Endothelial cell of umbilical vein (primary cell): ENCODE measurements around the gene EIF2S2. TPM values are rescaled to one million over a fixed set of nuclear protein-coding genes. Genes with fewer than 3 reads are reported as not detected.
A peak's percentile ranks its signal among the peaks of the same experiment; 100 is the strongest.

Source experiments
- BruUV-seq: library from RNA; stranded (reverse); fragments of 400-500 nt; replicated peaks from 2 replicates; lab custom pipeline; 2021; lab: Mats Ljungman, UMichigan
- CTCF ChIA-PET: fragments of 300-600, 350-600 bp; sonication (Branson Sonifier 250); formaldehyde crosslinking; loops from one replicate; lab custom pipeline; 2021; ENCODE audit warnings: antibody characterized with exemption, inconsistent platforms; lab: Charles Lee
- POLR2A ChIA-PET: fragments of 300-600, 350-600 bp; sonication (Branson Sonifier 250); formaldehyde crosslinking; loops from one replicate; lab custom pipeline; 2021; ENCODE audit warnings: antibody characterized with exemption, inconsistent platforms; lab: Charles Lee
- DNase-seq: peaks from one replicate; pipeline ENCODE4 v3.0.0-alpha.2; 2011; ENCODE audit warnings: low read depth, low spot score
- FAIRE-seq: peaks from 2 replicates; lab custom pipeline; 2011; peaks lifted over from hg19 to GRCh38; lab: Jason Lieb, UNC
- H2AFZ ChIP-seq: 2 replicates; pipeline ENCODE4 v1.6.0; 2012; ENCODE audit warnings: low read depth, low read length, control low read depth, inconsistent platforms
- H3K27ac ChIP-seq: 2 replicates; pipeline ENCODE4 v1.5.1; 2011; ENCODE audit warnings: low read depth, mild to moderate bottlenecking, control low read depth, low read length, moderate library complexity; ENCODE audit not compliant: insufficient read depth
- H3K27me3 ChIP-seq, 2 experiments: 2 replicates each; pipeline versions ENCODE4 v1.6.0 to v1.6.1; 2011; ENCODE audit warnings: low read length in 2 of 2, mixed read lengths in 1 of 2; ENCODE audit not compliant: control insufficient read depth in 2 of 2, insufficient read depth in 2 of 2
- H3K36me3 ChIP-seq, 2 experiments: 2 replicates in 1 of 2; 3 replicates in 1 of 2; pipeline ENCODE4 v1.5.1; 2011; ENCODE audit warnings: low read length in 2 of 2, mild to moderate bottlenecking in 1 of 2, moderate library complexity in 1 of 2; ENCODE audit not compliant: control insufficient read depth in 2 of 2, insufficient read depth in 2 of 2; ENCODE audit errors: extremely low read depth in 1 of 2
- H3K4me1 ChIP-seq: 3 replicates; pipeline ENCODE4 v1.5.1; 2011; ENCODE audit warnings: mild to moderate bottlenecking, low read length; ENCODE audit not compliant: control insufficient read depth, insufficient read depth; ENCODE audit errors: extremely low read depth
- H3K4me2 ChIP-seq: 2 replicates; pipeline ENCODE4 v1.6.1; 2011; ENCODE audit warnings: low read length, control low read depth, mixed read lengths; ENCODE audit not compliant: insufficient read depth
- H3K4me3 ChIP-seq, 3 experiments: fragments of 200-600 bp in 1 of 3; sonication (generic), shearing (Covaris generic) in 1 of 3; replicated peaks in 1 of 3; 2 replicates each; pipeline ENCODE4 v1.5.1; 2011 to 2016; ENCODE audit warnings: control low read depth in 3 of 3, low read length in 3 of 3, mild to moderate bottlenecking in 2 of 3, inconsistent platforms in 1 of 3, low read depth in 1 of 3, moderate library complexity in 1 of 3; ENCODE audit not compliant: insufficient read depth in 1 of 3
- H3K79me2 ChIP-seq: 2 replicates; pipeline ENCODE4 v1.6.0; 2012; ENCODE audit warnings: low read length, inconsistent platforms; ENCODE audit not compliant: control insufficient read depth, insufficient read depth
- H3K9ac ChIP-seq: replicated peaks from 2 replicates; pipeline ENCODE3; 2011; ENCODE audit warnings: low read length, control low read depth; ENCODE audit not compliant: insufficient read depth; ENCODE audit errors: extremely low read depth
- H3K9me1 ChIP-seq: replicated peaks from 3 replicates; pipeline ENCODE4 v1.6.0; 2011; ENCODE audit warnings: mild to moderate bottlenecking, low read length; ENCODE audit not compliant: control insufficient read depth, insufficient read depth; ENCODE audit errors: extremely low read depth
- H3K9me3 ChIP-seq: replicated peaks from 2 replicates; pipeline ENCODE4 v1.5.1; 2012; ENCODE audit warnings: low read length, inconsistent platforms; ENCODE audit not compliant: control insufficient read depth, insufficient read depth
- H4K20me1 ChIP-seq: replicated peaks from 2 replicates; pipeline ENCODE3; 2011; ENCODE audit warnings: mild to moderate bottlenecking, low read length; ENCODE audit not compliant: control insufficient read depth, insufficient read depth; ENCODE audit errors: extremely low read depth
- CTCF ChIP-seq, 2 donors: IDR thresholded peaks; 1 replicate in 1 of 2; 2 replicates in 1 of 2; pipeline ENCODE4 v1.5.1; 2011; ENCODE audit warnings: low read length in 2 of 2, mild to moderate bottlenecking in 2 of 2, moderate library complexity in 2 of 2, control low read depth in 1 of 2, inconsistent platforms in 1 of 2, low read depth in 1 of 2; ENCODE audit not compliant: insufficient read depth in 1 of 2; ENCODE audit errors: extremely low read depth in 1 of 2
- MAX ChIP-seq: IDR thresholded peaks from 2 replicates; pipeline ENCODE4 v1.6.1; 2011; ENCODE audit not compliant: insufficient read depth, insufficient read length
- POLR2AphosphoS5 ChIP-seq: IDR thresholded peaks from 2 replicates; pipeline ENCODE4 v1.6.1; 2012; ENCODE audit warnings: low read depth, mild to moderate bottlenecking, control low read depth, low read length, moderate library complexity; ENCODE audit not compliant: insufficient read depth
- dilution Hi-C: fragments of 300-500 bp; cut with MboI; formaldehyde crosslinking; loops from one replicate; pipeline ENCODE4 v1.15.0; 2019; ENCODE audit warnings: low sequenced_read_pairs; ENCODE audit not compliant: extremely low pct_ligation_motif_present
- intact Hi-C: fragments of 100-400 bp; cut with micrococcal nuclease; formaldehyde crosslinking; loops from one replicate; pipeline ENCODE4 v1.10.0; 2022
- polyA plus RNA-seq, 4 experiments: library from polyadenylated mRNA; depleted of rRNA in 3 of 4; stranded (reverse) in 3 of 4; unstranded in 1 of 4; fragments of >200 nt; gene quantifications; 2 replicates each; pipeline versions ENCODE4 v1.2.1 to v1.2.3, GENCODE V29; 2011 to 2012; ENCODE audit warnings: missing spikeins in 1 of 4
- total RNA-seq: library from RNA; stranded (reverse); gene quantifications from 2 replicates; pipeline ENCODE4 v1.2.3, GENCODE V29; 2021

The EIF2S2 gene
- total and polyA plus RNA-seq, 2 donors (not counting 3 experiments of a cell fraction or from before 2014, with no cell fraction given) = 38.8 to 99.3 TPM

GRCh38 chr20:34083781-34084180 is 28.3 kb downstream of the EIF2S2 start:
- Histone ChIP-seq H3K4me2 (no peak overlapping the region), H3K9ac (no peak overlapping the region), H3K27me3 (no peaks in the 10 kb centered on the region), H3K79me2 (no peaks in the 10 kb centered on the region), H3K4me1 (no peaks in the 10 kb centered on the region), H3K9me3 (no peaks in the 10 kb centered on the region), H3K36me3 (peaks cover 18 to 27% of the 10 kb centered on the region in 2 experiments), H4K20me1 (no peaks in the 10 kb centered on the region), H3K9me1 (no peaks in the 10 kb centered on the region), H2AFZ (no peak overlapping the region), H3K4me3 (no peak overlapping the region), H3K27ac (no peak overlapping the region)
- FAIRE-seq = no peak
- no peak for DNase-seq
- POLR2A ChIA-PET = no interaction called here
- CTCF ChIA-PET = interaction anchor here (2.8 kb wide), 1 partner anchor 220 kb away, joined by 13 read pairs; no protein-coding TSS in a partner anchor
- intact Hi-C loops = no loop called here
- no TSS peak for BruUV-seq
- TF ChIP-seq POLR2AphosphoS5 = no peak
- dilution Hi-C loops = no loop called here

- no peak overlapping the region for H3K4me2 ChIP-seq
- H3K9ac ChIP-seq = no peak overlapping the region
- POLR2A ChIA-PET = no interaction called here
Measured at GRCh38 chr20:34083137-34083536, 28.9 kb downstream of the EIF2S2 start.

More at GRCh38 chr20:34083137-34083536, 28.9 kb downstream of the EIF2S2 start:
- H3K36me3 ChIP-seq = peaks cover 12 to 27% of the 10 kb centered on the region in 2 experiments
- intact Hi-C loops (no loop called here), dilution Hi-C loops (no loop called here)
- FAIRE-seq = peak; percentile 4
- no peaks in the 10 kb centered on the region for H3K9me3 ChIP-seq
- peak; percentile 32 for DNase-seq
- H3K27me3 ChIP-seq = no peaks in the 10 kb centered on the region
- no peaks in the 10 kb centered on the region for H3K79me2 ChIP-seq
- no peak overlapping the region for H3K4me3 ChIP-seq
- CTCF ChIA-PET = interaction anchor here (0.6 to 2.8 kb wide), 6 partner anchors 12 to 1766 kb away, joined by 3 to 13 read pairs (median 6); no protein-coding TSS in a partner anchor
- H2AFZ ChIP-seq = no peak overlapping the region
- H3K4me1 ChIP-seq = no peaks in the 10 kb centered on the region
- no peaks in the 10 kb centered on the region for H3K9me1 ChIP-seq
- BruUV-seq = no TSS peak
- no peaks in the 10 kb centered on the region for H4K20me1 ChIP-seq
- H3K27ac ChIP-seq = no peak overlapping the region
- no peak for TF ChIP-seq CTCF (IDR thresholded peaks at IDR 0.05; ENCODE audit: extremely low read depth in 1 of 2, insufficient read depth in 1 of 2, low read depth in 1 of 2, low read length in 2 of 2)
- TF ChIP-seq MAX = no peak
